H1 (cell line): ENCODE measurements around the gene B3GALT5. TPM values are rescaled to one million over a fixed set of nuclear protein-coding genes. Genes with fewer than 3 reads are reported as not detected.
A peak's percentile ranks its signal among the peaks of the same experiment; 100 is the strongest.

Experiments used
- CTCF ChIA-PET: fragments of 300-600 bp; sonication (Branson Sonifier 250); formaldehyde crosslinking; loops from one replicate; lab custom pipeline; 2021; ENCODE audit not compliant: partially characterized antibody; lab: Charles Lee
- POLR2A ChIA-PET: fragments of 300-600 bp; sonication (Branson Sonifier 250); formaldehyde crosslinking; loops from one replicate; lab custom pipeline; 2021; ENCODE audit warnings: inconsistent platforms; ENCODE audit not compliant: partially characterized antibody; lab: Charles Lee
- DNase-seq, 2 experiments: peaks; one replicate each; pipeline versions ENCODE4 v3.0.0 to v3.0.0-alpha.2; 2010 to 2022; ENCODE audit warnings: low spot score in 2 of 2, low read depth in 1 of 2, mixed read lengths in 1 of 2
- FAIRE-seq: peaks from 2 replicates; lab custom pipeline; 2011; peaks lifted over from hg19 to GRCh38; lab: Jason Lieb, UNC
- H2AFZ ChIP-seq: 2 replicates; pipeline ENCODE4 v1.8.1; 2012; ENCODE audit warnings: low read length, inconsistent platforms
- H2AK5ac ChIP-seq: 2 replicates; pipeline ENCODE4 v1.6.1; 2013; ENCODE audit warnings: low read depth, low read length
- H2BK120ac ChIP-seq: replicated peaks from 2 replicates; pipeline ENCODE3; 2013; ENCODE audit warnings: low read depth, low read length, inconsistent platforms
- H2BK12ac ChIP-seq: 2 replicates; pipeline ENCODE4 v1.6.1; 2013; ENCODE audit warnings: low read depth, low read length
- H2BK15ac ChIP-seq: 2 replicates; pipeline ENCODE4 v1.6.1; 2013; ENCODE audit warnings: low read length
- H2BK20ac ChIP-seq: 2 replicates; pipeline ENCODE4 v1.6.1; 2013; ENCODE audit warnings: low read length
- H2BK5ac ChIP-seq: 2 replicates; pipeline ENCODE4 v1.6.1; 2013; ENCODE audit warnings: low read depth, low read length
- H3K14ac ChIP-seq: 2 replicates; pipeline ENCODE4 v1.6.1; 2013; ENCODE audit warnings: inconsistent platforms; ENCODE audit not compliant: insufficient read length
- H3K18ac ChIP-seq: 2 replicates; pipeline ENCODE4 v1.6.1; 2013; ENCODE audit warnings: low read length; ENCODE audit errors: extremely low read depth
- H3K23ac ChIP-seq: 2 replicates; pipeline ENCODE4 v1.6.1; 2013; ENCODE audit warnings: inconsistent platforms; ENCODE audit not compliant: insufficient read length
- H3K23me2 ChIP-seq: 2 replicates; pipeline ENCODE4 v1.6.1; 2013; ENCODE audit warnings: low read depth, low read length
- H3K27ac ChIP-seq: 2 replicates; pipeline ENCODE4 v1.6.1; 2011; ENCODE audit warnings: low read depth, low read length, inconsistent platforms
- H3K27me3 ChIP-seq, 4 experiments: replicated peaks in 1 of 4; 1 replicate in 1 of 4; 2 replicates in 3 of 4; pipeline versions ENCODE4 v1.6.1 to v1.8.1; 2011 to 2013; ENCODE audit warnings: low read length in 3 of 4, mild to moderate bottlenecking in 3 of 4, inconsistent platforms in 2 of 4, mixed read lengths in 2 of 4, moderate library complexity in 1 of 4; ENCODE audit not compliant: control insufficient read depth in 3 of 4, insufficient read depth in 3 of 4; ENCODE audit errors: extremely low read depth in 1 of 4
- H3K36me3 ChIP-seq, 4 experiments: 2 replicates each; pipeline versions ENCODE4 v1.6.1 to v1.8.1; 2011 to 2013; ENCODE audit warnings: mild to moderate bottlenecking in 4 of 4, low read length in 3 of 4, moderate library complexity in 2 of 4, control low read depth in 1 of 4, inconsistent platforms in 1 of 4; ENCODE audit not compliant: insufficient read depth in 4 of 4, control insufficient read depth in 2 of 4
- H3K4ac ChIP-seq: replicated peaks from 2 replicates; pipeline ENCODE3; 2013; ENCODE audit warnings: low read length, low read depth, mixed read lengths, inconsistent platforms; ENCODE audit not compliant: insufficient read length
- H3K4me1 ChIP-seq, 4 experiments: replicated peaks in 1 of 4; 1 replicate in 1 of 4; 2 replicates in 3 of 4; pipeline versions ENCODE4 v1.6.1 to v1.8.1; 2011 to 2013; ENCODE audit warnings: low read length in 3 of 4, inconsistent platforms in 2 of 4, mixed read lengths in 1 of 4; ENCODE audit not compliant: insufficient read depth in 4 of 4, control insufficient read depth in 3 of 4
- H3K4me2 ChIP-seq, 2 experiments: 2 replicates each; pipeline versions ENCODE4 v1.6.1 to v1.8.1; 2011 to 2013; ENCODE audit warnings: low read depth in 2 of 2, low read length in 2 of 2, control low read depth in 1 of 2, inconsistent platforms in 1 of 2, mild to moderate bottlenecking in 1 of 2; ENCODE audit not compliant: insufficient read depth in 1 of 2
- H3K4me3 ChIP-seq, 4 experiments: fragments of 200-600, 300-600 bp in 1 of 4; sonication (generic), shearing (Covaris generic), sonication (Bioruptor Twin) in 1 of 4; 2 replicates each; pipeline versions ENCODE4 v1.5.1 to v1.8.1; 2011 to 2016; ENCODE audit warnings: low read length in 4 of 4, low read depth in 3 of 4, control low read depth in 2 of 4, inconsistent platforms in 2 of 4, mild to moderate bottlenecking in 2 of 4, mixed read lengths in 1 of 4, moderate library complexity in 1 of 4; ENCODE audit not compliant: insufficient read depth in 2 of 4; ENCODE audit errors: extremely low read depth in 1 of 4
- H3K56ac ChIP-seq: replicated peaks from 2 replicates; pipeline ENCODE3; 2013; ENCODE audit warnings: low read depth, mild to moderate bottlenecking, mixed read lengths, low read length, inconsistent platforms; ENCODE audit not compliant: insufficient read length
- H3K79me1 ChIP-seq: 2 replicates; pipeline ENCODE4 v1.6.1; 2013; ENCODE audit warnings: low read depth, low read length, control low read depth
- H3K79me2 ChIP-seq, 2 experiments: 2 replicates each; pipeline versions ENCODE4 v1.6.1 to v1.8.1; 2012 to 2013; ENCODE audit warnings: low read length in 2 of 2, mild to moderate bottlenecking in 2 of 2, inconsistent platforms in 1 of 2; ENCODE audit not compliant: insufficient read depth in 2 of 2, control insufficient read depth in 1 of 2
- H3K9ac ChIP-seq, 4 experiments: replicated peaks in 1 of 4; 1 replicate in 1 of 4; 2 replicates in 3 of 4; pipeline versions ENCODE4 v1.6.1 to v1.8.1; 2011 to 2013; ENCODE audit warnings: low read depth in 3 of 4, low read length in 3 of 4, control low read depth in 2 of 4, mild to moderate bottlenecking in 2 of 4, moderate library complexity in 2 of 4, inconsistent platforms in 1 of 4; ENCODE audit errors: extremely low read depth in 1 of 4
- H3K9me3 ChIP-seq, 2 experiments: 2 replicates each; pipeline versions ENCODE4 v1.6.1 to v1.8.1; 2012 to 2013; ENCODE audit warnings: mild to moderate bottlenecking in 2 of 2, moderate library complexity in 2 of 2, control low read depth in 1 of 2, inconsistent platforms in 1 of 2, low read depth in 1 of 2, low read length in 1 of 2, mixed read lengths in 1 of 2; ENCODE audit not compliant: insufficient read depth in 2 of 2
- H4K20me1 ChIP-seq, 2 experiments: replicated peaks in 1 of 2; 2 replicates each; pipeline versions ENCODE3 to v1.8.1; 2011 to 2013; ENCODE audit warnings: inconsistent platforms in 2 of 2, low read length in 2 of 2, mild to moderate bottlenecking in 1 of 2; ENCODE audit not compliant: insufficient read depth in 2 of 2, control insufficient read depth in 1 of 2
- H4K5ac ChIP-seq: 2 replicates; pipeline ENCODE4 v1.6.1; 2013; ENCODE audit warnings: low read length, low read depth, mixed read lengths, inconsistent platforms; ENCODE audit not compliant: insufficient read length
- H4K8ac ChIP-seq: 2 replicates; pipeline ENCODE4 v1.8.0; 2013; ENCODE audit warnings: mild to moderate bottlenecking, moderate library complexity, low read length, inconsistent platforms; ENCODE audit not compliant: insufficient read depth; ENCODE audit errors: extremely low read depth
- H4K91ac ChIP-seq: replicated peaks from 2 replicates; pipeline ENCODE3; 2013; ENCODE audit warnings: low read length, mixed read lengths, inconsistent platforms; ENCODE audit not compliant: insufficient read length
- ATF2 ChIP-seq: IDR thresholded peaks from 2 replicates; pipeline ENCODE4 v1.6.1; 2012; ENCODE audit warnings: low read length, inconsistent platforms
- CTCF ChIP-seq, 3 experiments: IDR thresholded peaks; 1 replicate in 2 of 3; 2 replicates in 1 of 3; pipeline versions ENCODE4 v1.5.1 to v1.6.1; 2011; ENCODE audit warnings: low read length in 3 of 3, mild to moderate bottlenecking in 3 of 3, inconsistent platforms in 2 of 3, low read depth in 1 of 3, moderate library complexity in 1 of 3; ENCODE audit not compliant: insufficient read depth in 1 of 3; ENCODE audit errors: control extremely low read depth in 1 of 3
- HDAC2 ChIP-seq, 2 experiments: fragments of 300-600 bp in 1 of 2; sonication (generic) in 1 of 2; IDR thresholded peaks; 2 replicates each; pipeline ENCODE4 v1.6.1; 2011 to 2012; ENCODE audit warnings: low read depth in 2 of 2, low read length in 2 of 2, mild to moderate bottlenecking in 2 of 2, moderate library complexity in 2 of 2, borderline replicate concordance in 1 of 2, inconsistent platforms in 1 of 2
- POU5F1 ChIP-seq: IDR thresholded peaks from 2 replicates; pipeline ENCODE4 v1.6.1; 2011; ENCODE audit warnings: low read depth, mild to moderate bottlenecking, low read length, moderate library complexity
- RBBP5 ChIP-seq: IDR thresholded peaks from 2 replicates; pipeline ENCODE4 v1.7.1; 2012; ENCODE audit warnings: low read depth, mild to moderate bottlenecking, inconsistent platforms, low read length, moderate library complexity, borderline replicate concordance
- USF2 ChIP-seq: IDR thresholded peaks from 2 replicates; pipeline ENCODE4 v1.6.1; 2011; ENCODE audit warnings: low read length, improper control_type of control experiment
- YY1 ChIP-seq: IDR thresholded peaks from 2 replicates; pipeline ENCODE4 v1.6.1; 2011; ENCODE audit warnings: low read depth, mild to moderate bottlenecking, low read length
- WGBS, 2 experiments: shearing (Covaris generic) in 1 of 2; methylation state at CpG; one replicate each; pipeline versions ENCODE4 v1.1.6 to v1.1.7; 2013 to 2015; ENCODE audit warnings: low lambda C conversion rate in 2 of 2, mixed read lengths in 2 of 2, inconsistent platforms in 1 of 2, low coverage in 1 of 2, missing lambda C conversion rate in 1 of 2; ENCODE audit not compliant: insufficient replicate concordance in 2 of 2, insufficient coverage in 1 of 2, insufficient read length in 1 of 2; ENCODE audit errors: extremely low coverage in 1 of 2, missing lambda C conversion rate in 1 of 2; 5-methylcytosine and 5-hydroxymethylcytosine counted together
- polyA plus RNA-seq, 7 experiments: library from polyadenylated mRNA; depleted of rRNA in 3 of 7; stranded (reverse) in 5 of 7; unstranded in 2 of 7; fragments of >200 nt in 5 of 7; fragments of 200-250 nt in 2 of 7; gene quantifications; 1 replicate in 5 of 7; 2 replicates in 1 of 7; 4 replicates in 1 of 7; pipeline versions ENCODE4 v1.2.1 to v1.2.3, GENCODE V29; 2011 to 2013; ENCODE audit warnings: missing spikeins in 2 of 7, mixed read lengths in 2 of 7
- total RNA-seq: library from RNA; stranded (reverse); fragmentation: NEBNext Ultra II Directional; extraction: Animal tissue kit (Norgen Biotek cat#: 25700); gene quantifications from 2 replicates; pipeline ENCODE4 v1.2.1, GENCODE V29; 2021

Gene B3GALT5
- total and polyA plus RNA-seq, 2 of the 8 experiments (the other 6 are each of a cell fraction or from before 2014, with no cell fraction given) = 11.9 to 25.1 TPM

- FAIRE-seq = no peak
- H3K79me2 ChIP-seq = no peaks in the 10 kb centered on the region
- POLR2A ChIA-PET = no interaction called here
- no peak overlapping the region for H3K4ac ChIP-seq
- H4K5ac ChIP-seq = no peak overlapping the region
- H2BK15ac ChIP-seq = peak overlapping the region; percentile 72
- H2AK5ac ChIP-seq = peak overlapping the region; percentile 98; the same call in 1 of the 2 replicates
- H3K9me3 ChIP-seq = peaks cover 12 to 13% of the 10 kb centered on the region in 2 experiments
- H2BK20ac ChIP-seq = 0 out of 2 replicates have a peak overlapping the region, but pooled peaks have one; percentile 72
- H4K91ac ChIP-seq = no peak overlapping the region
- H3K56ac ChIP-seq = no peak overlapping the region
- no peaks in the 10 kb centered on the region for H3K27me3 ChIP-seq
- no peak overlapping the region for H2BK120ac ChIP-seq
- no peak overlapping the region for H3K9ac ChIP-seq
- H3K4me3 ChIP-seq = no peak overlapping the region
- H3K4me2 ChIP-seq = no peak overlapping the region
- H2AFZ ChIP-seq = no peak overlapping the region
- H4K20me1 ChIP-seq = no peaks in the 10 kb centered on the region
- H3K14ac ChIP-seq = no peak overlapping the region
- H3K4me1 ChIP-seq = peaks cover 0 to 4% (median 1%) of the 10 kb centered on the region in 4 experiments; a peak in 3 of 7 replicates
- CTCF ChIA-PET = interaction anchor here (0.6 to 3.7 kb wide), 3 partner anchors 12 to 923 kb away, joined by 3 to 24 read pairs (median 3); no protein-coding TSS in a partner anchor
- DNase-seq = no peak
- H4K8ac ChIP-seq = no peak overlapping the region
- 95% methylated on average over 2 of the region's 2 CpGs; no CpG with 5 or more reads in 1 of the 2 experiments for WGBS, 2 experiments
- H3K18ac ChIP-seq = no peak overlapping the region
- H3K79me1 ChIP-seq = no peaks in the 10 kb centered on the region
- H2BK12ac ChIP-seq = peak overlapping the region; percentile 50; the same call in 1 of the 2 replicates
- no peak overlapping the region for H3K27ac ChIP-seq
- peak overlapping the region; percentile 66; the same call in 1 of the 2 replicates for H2BK5ac ChIP-seq
- H3K36me3 ChIP-seq = no peaks in the 10 kb centered on the region
- 0 out of 2 replicates have a peak, but pooled peaks cover 2% of the 10 kb centered on the region for H3K23me2 ChIP-seq
- H3K23ac ChIP-seq = no peak overlapping the region
- TF ChIP-seq HDAC2 (IDR thresholded peaks at IDR 0.05; ENCODE audit: borderline replicate concordance in 1 of 2, low read depth in 2 of 2, low read length in 2 of 2) (no peak), CTCF (IDR thresholded peaks at IDR 0.05; ENCODE audit: control extremely low read depth in 1 of 3, insufficient read depth in 1 of 3, low read depth in 1 of 3, low read length in 3 of 3) (no peak), ATF2 (no peak), YY1 (no peak), USF2 (no peak), RBBP5 (no peak), POU5F1 (no peak)
These were observed 87.6 kb downstream of the B3GALT5 start for GRCh38 chr21:39700318-39700717.
